ENCODE results near the gene SRL. TPM values are rescaled to one million over a fixed set of nuclear protein-coding genes. Genes with fewer than 3 reads are reported as not detected.
A peak's percentile ranks its signal among the peaks of the same experiment; 100 is the strongest.

The SRL gene
- total RNA-seq, 4 donors from 2014 or later = 0.35 to 1.7 (median 0.63) TPM

GRCh38 chr16:4179020-4179419, 62.9 kb downstream of the SRL start:
- peaks cover 0 to 5% (median under 1%) of the 10 kb centered on the region in 4 donors for H3K4me1 ChIP-seq
- H3K4me3 ChIP-seq = no peak overlapping the region
- TF ChIP-seq CTCF (IDR thresholded peaks at IDR 0.05) = no peak
- TF ChIP-seq POLR2A (IDR thresholded peaks at IDR 0.05) = no peak
- no peaks in the 10 kb centered on the region for H3K36me3 ChIP-seq
- H3K27me3 ChIP-seq = no peaks in the 10 kb centered on the region
- H3K9me3 ChIP-seq = no peaks in the 10 kb centered on the region
- no peak for DNase-seq
- no peak overlapping the region for H3K27ac ChIP-seq

- TF ChIP-seq POLR2A (IDR thresholded peaks at IDR 0.05) (no peak), CTCF (IDR thresholded peaks at IDR 0.05) (no peak)
- Histone ChIP-seq H3K4me1 (peaks cover 0 to under 1% (median 0%) of the 10 kb centered on the region in 4 donors), H3K27me3 (no peaks in the 10 kb centered on the region), H3K27ac (no peak overlapping the region), H3K9me3 (no peaks in the 10 kb centered on the region), H3K36me3 (no peaks in the 10 kb centered on the region), H3K4me3 (no peak overlapping the region)
- no peak for DNase-seq
Measured at GRCh38 chr16:4178468-4179010, 63.3 kb downstream of the SRL start.

- no peak for TF ChIP-seq POLR2A (IDR thresholded peaks at IDR 0.05)
- no peak for TF ChIP-seq CTCF (IDR thresholded peaks at IDR 0.05)
- Histone ChIP-seq H3K27me3 (no peaks in the 10 kb centered on the region), H3K4me1 (no peaks in the 10 kb centered on the region), H3K4me3 (no peak overlapping the region), H3K9me3 (no peaks in the 10 kb centered on the region), H3K27ac (no peak overlapping the region), H3K36me3 (no peaks in the 10 kb centered on the region)
- DNase-seq = peak in 2 of 3 donors; percentile 69 to 79
Measured at GRCh38 chr16:4176906-4177417, 64.9 kb downstream of the SRL start.

GRCh38 chr16:4175849-4176248, 66.0 kb downstream of the SRL start:
- H3K4me3 ChIP-seq = no peak overlapping the region
- TF ChIP-seq POLR2A (IDR thresholded peaks at IDR 0.05) = no peak
- TF ChIP-seq CTCF (IDR thresholded peaks at IDR 0.05) = no peak
- H3K9me3 ChIP-seq = no peaks in the 10 kb centered on the region
- H3K4me1 ChIP-seq = no peaks in the 10 kb centered on the region
- H3K36me3 ChIP-seq = no peaks in the 10 kb centered on the region
- no peak for DNase-seq
- H3K27ac ChIP-seq = no peak overlapping the region
- no peaks in the 10 kb centered on the region for H3K27me3 ChIP-seq

- TF ChIP-seq CTCF (IDR thresholded peaks at IDR 0.05) (no peak), POLR2A (IDR thresholded peaks at IDR 0.05) (no peak)
- Histone ChIP-seq H3K27ac (no peak overlapping the region), H3K4me1 (no peaks in the 10 kb centered on the region), H3K27me3 (no peaks in the 10 kb centered on the region), H3K36me3 (no peaks in the 10 kb centered on the region), H3K4me3 (no peak overlapping the region), H3K9me3 (no peaks in the 10 kb centered on the region)
- DNase-seq = no peak
Measured at GRCh38 chr16:4172070-4172469, 69.8 kb downstream of the SRL start.

- H3K27ac ChIP-seq = no peak overlapping the region
- H3K36me3 ChIP-seq = no peaks in the 10 kb centered on the region
- DNase-seq = no peak
- H3K4me1 ChIP-seq = no peaks in the 10 kb centered on the region
- no peak for TF ChIP-seq POLR2A (IDR thresholded peaks at IDR 0.05)
- TF ChIP-seq CTCF (IDR thresholded peaks at IDR 0.05) = no peak
- no peak overlapping the region for H3K4me3 ChIP-seq
- no peaks in the 10 kb centered on the region for H3K27me3 ChIP-seq
- no peaks in the 10 kb centered on the region for H3K9me3 ChIP-seq
Measured at GRCh38 chr16:4169415-4169814, 72.5 kb downstream of the SRL start.
